H9 (cell line): ENCODE measurements around the gene OST4. TPM values are rescaled to one million over a fixed set of nuclear protein-coding genes. Genes with fewer than 3 reads are reported as not detected.

Experiments
- DNase-seq: peaks from one replicate; pipeline ENCODE4 v3.0.0-alpha.2; 2017
- H2AFZ ChIP-seq: one replicate; pipeline ENCODE4 v1.6.1; 2013; ENCODE audit warnings: mild to moderate bottlenecking, low read length, control low read depth, moderate library complexity
- H2AK5ac ChIP-seq: 2 replicates; pipeline ENCODE4 v1.6.1; 2013; ENCODE audit warnings: low read length, control low read depth, mixed read lengths; ENCODE audit not compliant: insufficient read length
- H2BK120ac ChIP-seq: one replicate; pipeline ENCODE4 v1.6.1; 2013; ENCODE audit warnings: low read depth, mild to moderate bottlenecking, low read length, control low read depth, inconsistent platforms; ENCODE audit not compliant: poor library complexity, severe bottlenecking
- H2BK12ac ChIP-seq: 2 replicates; pipeline ENCODE4 v1.6.1; 2013; ENCODE audit warnings: low read length, control low read depth, mixed read lengths, low read depth; ENCODE audit not compliant: insufficient read length
- H2BK15ac ChIP-seq: 2 replicates; pipeline ENCODE4 v1.6.1; 2013; ENCODE audit warnings: low read depth, low read length, control low read depth
- H2BK20ac ChIP-seq: one replicate; pipeline ENCODE4 v1.6.1; 2013; ENCODE audit warnings: low read depth, mild to moderate bottlenecking, low read length, control low read depth, inconsistent platforms; ENCODE audit not compliant: poor library complexity, severe bottlenecking
- H2BK5ac ChIP-seq: 2 replicates; pipeline ENCODE4 v1.6.1; 2013; ENCODE audit warnings: low read length, control low read depth, mixed read lengths; ENCODE audit not compliant: insufficient read length
- H3K14ac ChIP-seq: 2 replicates; pipeline ENCODE4 v1.6.1; 2013; ENCODE audit warnings: low read length, control low read depth; ENCODE audit not compliant: insufficient read depth
- H3K18ac ChIP-seq: 2 replicates; pipeline ENCODE4 v1.6.1; 2013; ENCODE audit warnings: low read depth, mild to moderate bottlenecking, mixed read lengths, low read length, control low read depth; ENCODE audit not compliant: insufficient read length
- H3K23ac ChIP-seq: 2 replicates; pipeline ENCODE4 v1.6.1; 2013; ENCODE audit warnings: low read length, control low read depth, mixed read lengths, low read depth; ENCODE audit not compliant: insufficient read length
- H3K23me2 ChIP-seq: 2 replicates; pipeline ENCODE4 v1.6.1; 2013; ENCODE audit warnings: low read depth, mild to moderate bottlenecking, mixed read lengths, low read length, control low read depth; ENCODE audit not compliant: insufficient read length, poor library complexity, severe bottlenecking
- H3K27ac ChIP-seq: 2 replicates; pipeline ENCODE4 v1.5.1; 2013; ENCODE audit warnings: low read length, control low read depth, mixed read lengths, low read depth; ENCODE audit not compliant: insufficient read length
- H3K27me3 ChIP-seq: 2 replicates; pipeline ENCODE4 v1.6.1; 2013; ENCODE audit warnings: low read length, control low read depth, inconsistent platforms; ENCODE audit not compliant: insufficient read depth
- H3K4ac ChIP-seq: 2 replicates; pipeline ENCODE4 v1.6.1; 2013; ENCODE audit warnings: low read depth, mild to moderate bottlenecking, control low read depth, inconsistent platforms, low read length, moderate library complexity
- H3K4me1 ChIP-seq: 2 replicates; pipeline ENCODE4 v1.6.1; 2013; ENCODE audit warnings: low read length, control low read depth, inconsistent platforms; ENCODE audit not compliant: insufficient read depth
- H3K4me2 ChIP-seq: 2 replicates; pipeline ENCODE4 v1.6.1; 2013; ENCODE audit warnings: low read length, control low read depth, mixed read lengths; ENCODE audit not compliant: insufficient read length, insufficient read depth
- H3K56ac ChIP-seq: 2 replicates; pipeline ENCODE4 v1.6.1; 2013; ENCODE audit warnings: low read depth, mild to moderate bottlenecking, mixed read lengths, low read length, control low read depth; ENCODE audit not compliant: insufficient read length
- H3K79me1 ChIP-seq: 2 replicates; pipeline ENCODE4 v1.6.1; 2013; ENCODE audit warnings: low read depth, mild to moderate bottlenecking, moderate library complexity, low read length, control low read depth, inconsistent platforms; ENCODE audit not compliant: insufficient read depth, poor library complexity, severe bottlenecking
- H3K79me2 ChIP-seq: 2 replicates; pipeline ENCODE4 v1.6.1; 2013; ENCODE audit warnings: low read length, control low read depth, inconsistent platforms; ENCODE audit not compliant: insufficient read depth
- H3K9ac ChIP-seq: 2 replicates; pipeline ENCODE4 v1.6.1; 2013; ENCODE audit warnings: low read length, control low read depth, mixed read lengths; ENCODE audit not compliant: insufficient read length; ENCODE audit errors: extremely low read depth
- H3K9me3 ChIP-seq: one replicate; pipeline ENCODE4 v1.6.1; 2013; ENCODE audit warnings: low read depth, low read length, inconsistent platforms; ENCODE audit not compliant: control insufficient read depth
- H3T11ph ChIP-seq: one replicate; pipeline ENCODE4 v1.6.1; 2013; ENCODE audit warnings: mild to moderate bottlenecking, low read length, control low read depth, inconsistent platforms
- H4K20me1 ChIP-seq: one replicate; pipeline ENCODE4 v1.6.1; 2013; ENCODE audit not compliant: control insufficient read depth, insufficient read length, insufficient read depth
- H4K5ac ChIP-seq: 2 replicates; pipeline ENCODE4 v1.6.1; 2013; ENCODE audit warnings: low read depth, mild to moderate bottlenecking, mixed read lengths, low read length, control low read depth; ENCODE audit not compliant: insufficient read length
- H4K8ac ChIP-seq: replicated peaks from 2 replicates; pipeline ENCODE4 v1.6.1; 2013; ENCODE audit warnings: low read length, control low read depth, mixed read lengths, low read depth; ENCODE audit not compliant: insufficient read length
- H4K91ac ChIP-seq: 2 replicates; pipeline ENCODE4 v1.6.1; 2013; ENCODE audit warnings: low read depth, mild to moderate bottlenecking, moderate library complexity, mixed read lengths, low read length, control low read depth; ENCODE audit not compliant: insufficient read length
- H3K27ac Mint-ChIP-seq, 3 experiments: 2 replicates in 2 of 3; 3 replicates in 1 of 3; pipeline ENCODE4 v1.8.0; 2020 to 2021; ENCODE audit warnings: mixed read lengths in 3 of 3, mild to moderate bottlenecking in 1 of 3, moderate library complexity in 1 of 3
- H3K27me3 Mint-ChIP-seq: 2 replicates; pipeline ENCODE4 v1.8.0; 2021; ENCODE audit warnings: low read depth, mild to moderate bottlenecking, moderate library complexity, mixed read lengths
- H3K36me3 Mint-ChIP-seq, 3 experiments: 2 replicates in 2 of 3; 3 replicates in 1 of 3; pipeline ENCODE4 v1.8.0; 2020 to 2021; ENCODE audit warnings: low read depth in 3 of 3, mixed read lengths in 3 of 3; ENCODE audit not compliant: insufficient read depth in 1 of 3
- H3K4me1 Mint-ChIP-seq, 2 experiments: 2 replicates each; pipeline ENCODE4 v1.8.0; 2020; ENCODE audit warnings: mixed read lengths in 2 of 2
- H3K4me3 Mint-ChIP-seq, 2 experiments: 2 replicates in 1 of 2; 3 replicates in 1 of 2; pipeline ENCODE4 v1.8.0; 2020 to 2021; ENCODE audit warnings: mild to moderate bottlenecking in 2 of 2, mixed read lengths in 2 of 2, moderate library complexity in 1 of 2
- H3K9me3 Mint-ChIP-seq, 2 experiments: 2 replicates in 1 of 2; 3 replicates in 1 of 2; pipeline ENCODE4 v1.8.0; 2020; ENCODE audit warnings: mild to moderate bottlenecking in 2 of 2, mixed read lengths in 2 of 2, moderate library complexity in 1 of 2
- CTCF ChIP-seq: fragments of 200-600 bp; sonication (generic); conservative IDR thresholded peaks from 3 replicates; pipeline ENCODE4 v1.8.0; 2021; ENCODE audit warnings: antibody characterized with exemption, mild to moderate bottlenecking
- WGBS: extraction: QIAGEN DNeasy Blood & Tissue Kit; methylation state at CpG from one replicate; pipeline ENCODE4 v1.1.7; 2013; ENCODE audit warnings: missing lambda C conversion rate, low lambda C conversion rate, mixed read lengths; ENCODE audit not compliant: insufficient read length; ENCODE audit errors: extremely low coverage; 5-methylcytosine and 5-hydroxymethylcytosine counted together
- total RNA-seq: library from RNA; stranded (reverse); gene quantifications from 2 replicates; pipeline ENCODE4 v1.2.1, GENCODE V29; 2021

OST4 gene
- total RNA-seq, 1 experiment from 2014 or later, result 215 TPM

- Histone ChIP-seq H3K18ac (no peak overlapping the region), H2AFZ (no peak overlapping the region), H4K8ac (no peak overlapping the region), H3K4me1 (no peaks in the 10 kb centered on the region), H4K91ac (no peak overlapping the region), H4K5ac (no peak overlapping the region), H3K9me3 (no peaks in the 10 kb centered on the region), H4K20me1 (no peaks in the 10 kb centered on the region), H3K56ac (no peak overlapping the region), H3K27me3 (no peaks in the 10 kb centered on the region), H3T11ph (no peak overlapping the region), H2BK15ac (no peak overlapping the region), H2BK5ac (no peak overlapping the region), H3K27ac (no peak overlapping the region), H3K14ac (no peak overlapping the region), H2AK5ac (no peak overlapping the region), H2BK120ac (no peak overlapping the region), H3K23ac (no peak overlapping the region), H2BK12ac (no peak overlapping the region), H3K79me2 (no peaks in the 10 kb centered on the region), H3K79me1 (no peaks in the 10 kb centered on the region), H3K23me2 (no peaks in the 10 kb centered on the region), H3K9ac (no peak overlapping the region), H3K4me2 (no peak overlapping the region), H3K4ac (no peak overlapping the region), H2BK20ac (no peak overlapping the region)
- TF ChIP-seq CTCF, result no peak
- Mint-ChIP-seq H3K4me3 (no peak overlapping the region), H3K9me3 (peaks cover 0 to 4% of the 10 kb centered on the region in 2 experiments; a peak in 1 of 5 replicates), H3K36me3 (peaks cover 15 to 46% (median 42%) of the 10 kb centered on the region in 3 experiments), H3K27me3 (no peaks in the 10 kb centered on the region), H3K4me1 (peaks cover 0 to 5% of the 10 kb centered on the region in 2 experiments; a peak in 2 of 4 replicates), H3K27ac (no peak overlapping the region)
- DNase-seq, result no peak
- WGBS, result no CpG with 5 or more reads among the region's 7 CpGs
Observed at GRCh38 chr2:27042985-27043634, 28.3 kb downstream of the OST4 start.
